Neural cell (in vitro differentiated cells): ENCODE results near the gene ADARB1. TPM values are rescaled to one million over a fixed set of nuclear protein-coding genes. Genes with fewer than 3 reads are reported as not detected.

ENCODE experiments used
- H2AFZ ChIP-seq: fragments of 200-600, 300-800 bp; sonication (generic), shearing (Covaris generic); 2 replicates; pipeline ENCODE4 v1.6.0; 2014; ENCODE audit warnings: low read depth, mild to moderate bottlenecking, antibody characterized with exemption, low read length, moderate library complexity
- H3F3A ChIP-seq: fragments of 200-600 bp; shearing (Covaris generic); 2 replicates; pipeline ENCODE4 v1.6.1; 2016; ENCODE audit warnings: mild to moderate bottlenecking, moderate library complexity, mixed read lengths, antibody characterized with exemption, low read length; ENCODE audit not compliant: insufficient read depth, poor library complexity, severe bottlenecking
- H3K27ac ChIP-seq: fragments of 200-600, 300-800 bp; sonication (generic), shearing (Covaris generic); 2 replicates; pipeline ENCODE4 v1.5.1; 2014; ENCODE audit warnings: mild to moderate bottlenecking, low read length, moderate library complexity
- H3K27me3 ChIP-seq: fragments of 300-800, 200-600 bp; sonication (generic), shearing (Covaris generic); 2 replicates; pipeline ENCODE4 v1.6.0; 2014; ENCODE audit warnings: mild to moderate bottlenecking, low read depth, low read length, moderate library complexity; ENCODE audit not compliant: insufficient read depth
- H3K36me3 ChIP-seq: fragments of 300-800, 200-600 bp; sonication (generic), shearing (Covaris generic); 2 replicates; pipeline ENCODE4 v1.5.1; 2014; ENCODE audit warnings: mild to moderate bottlenecking, antibody characterized with exemption, low read length, moderate library complexity; ENCODE audit not compliant: insufficient read depth
- H3K4me2 ChIP-seq: fragments of 300-800, 200-600 bp; sonication (generic), shearing (Covaris generic); 2 replicates; pipeline ENCODE4 v1.6.0; 2014; ENCODE audit warnings: mild to moderate bottlenecking, low read length
- H3K4me3 ChIP-seq: fragments of 300-800, 200-600 bp; sonication (generic), shearing (Covaris generic); 2 replicates; pipeline ENCODE4 v1.5.1; 2014; ENCODE audit warnings: mild to moderate bottlenecking, low read length, moderate library complexity
- H3K79me2 ChIP-seq: fragments of 200-600 bp; shearing (Covaris generic); replicated peaks from 2 replicates; pipeline ENCODE4 v1.6.0; 2014; ENCODE audit warnings: mild to moderate bottlenecking, low read length, moderate library complexity; ENCODE audit not compliant: insufficient read depth
- H3K9ac ChIP-seq: fragments of 300-800, 200-600 bp; sonication (generic), shearing (Covaris generic); 2 replicates; pipeline ENCODE4 v1.6.1; 2016; ENCODE audit warnings: mild to moderate bottlenecking, low read length, mixed read lengths
- H3K9me2 ChIP-seq: fragments of 200-600 bp; shearing (Covaris generic); 2 replicates; pipeline ENCODE4 v1.6.1; 2016; ENCODE audit warnings: mild to moderate bottlenecking, low read length, mixed read lengths; ENCODE audit not compliant: insufficient read depth
- H3K9me3 ChIP-seq: fragments of 200-600, 300-800 bp; sonication (generic), shearing (Covaris generic); 2 replicates; pipeline ENCODE4 v1.6.1; 2016; ENCODE audit warnings: mild to moderate bottlenecking, mixed run types, low read length, moderate library complexity, mixed read lengths
- H4K20me1 ChIP-seq: fragments of 200-600 bp; shearing (Covaris generic); 2 replicates; pipeline ENCODE4 v1.6.1; 2016; ENCODE audit warnings: mild to moderate bottlenecking, mixed run types; ENCODE audit not compliant: insufficient read depth
- CTCF ChIP-seq: fragments of 450-650 bp; IDR thresholded peaks from 2 replicates; pipeline ENCODE4 v1.5.1; 2014; ENCODE audit warnings: antibody characterized with exemption, mild to moderate bottlenecking, moderate library complexity; ENCODE audit not compliant: poor library complexity, severe bottlenecking
- EP300 ChIP-seq: fragments of 450-650 bp; conservative IDR thresholded peaks from 2 replicates; pipeline ENCODE4 v1.6.1; 2014; ENCODE audit warnings: antibody characterized with exemption, mild to moderate bottlenecking, moderate library complexity; ENCODE audit not compliant: poor library complexity, severe bottlenecking
- EZH2 ChIP-seq: fragments of 200-600, 300-800 bp; shearing (Covaris generic), sonication (generic); IDR thresholded peaks from 2 replicates; pipeline ENCODE4 v1.6.1; 2014; ENCODE audit warnings: antibody characterized with exemption, low read length, borderline replicate concordance, mild to moderate bottlenecking; ENCODE audit not compliant: insufficient read depth, poor library complexity, severe bottlenecking
- MXI1 ChIP-seq: fragments of 450-650 bp; conservative IDR thresholded peaks from 2 replicates; pipeline ENCODE4 v1.6.1; 2014; ENCODE audit warnings: antibody characterized with exemption, mild to moderate bottlenecking; ENCODE audit not compliant: poor library complexity, severe bottlenecking
- POLR2AphosphoS5 ChIP-seq: IDR thresholded peaks from 2 replicates; pipeline ENCODE4 v1.6.1; 2012
- RAD21 ChIP-seq: fragments of 450-650 bp; conservative IDR thresholded peaks from 2 replicates; pipeline ENCODE4 v1.6.1; 2014; ENCODE audit warnings: antibody characterized with exemption, mild to moderate bottlenecking, moderate library complexity
- REST ChIP-seq: IDR thresholded peaks from 2 replicates; pipeline ENCODE4 v1.6.1; 2012; ENCODE audit warnings: borderline replicate concordance
- SMC3 ChIP-seq: fragments of 450-650 bp; conservative IDR thresholded peaks from 2 replicates; pipeline ENCODE4 v1.6.1; 2014; ENCODE audit warnings: antibody characterized with exemption, mild to moderate bottlenecking, moderate library complexity; ENCODE audit not compliant: poor library complexity
- TAF1 ChIP-seq: IDR thresholded peaks from 2 replicates; pipeline ENCODE4 v1.6.1; 2012; ENCODE audit warnings: low read depth
- polyA plus RNA-seq: library from polyadenylated mRNA; depleted of rRNA; stranded (reverse); fragments of >200 nt; gene quantifications from 2 replicates; pipeline ENCODE4 v1.2.3, GENCODE V29; 2014

The ADARB1 gene
- polyA plus RNA-seq, 1 donor from 2014 or later = 8.9 TPM

DNA sequence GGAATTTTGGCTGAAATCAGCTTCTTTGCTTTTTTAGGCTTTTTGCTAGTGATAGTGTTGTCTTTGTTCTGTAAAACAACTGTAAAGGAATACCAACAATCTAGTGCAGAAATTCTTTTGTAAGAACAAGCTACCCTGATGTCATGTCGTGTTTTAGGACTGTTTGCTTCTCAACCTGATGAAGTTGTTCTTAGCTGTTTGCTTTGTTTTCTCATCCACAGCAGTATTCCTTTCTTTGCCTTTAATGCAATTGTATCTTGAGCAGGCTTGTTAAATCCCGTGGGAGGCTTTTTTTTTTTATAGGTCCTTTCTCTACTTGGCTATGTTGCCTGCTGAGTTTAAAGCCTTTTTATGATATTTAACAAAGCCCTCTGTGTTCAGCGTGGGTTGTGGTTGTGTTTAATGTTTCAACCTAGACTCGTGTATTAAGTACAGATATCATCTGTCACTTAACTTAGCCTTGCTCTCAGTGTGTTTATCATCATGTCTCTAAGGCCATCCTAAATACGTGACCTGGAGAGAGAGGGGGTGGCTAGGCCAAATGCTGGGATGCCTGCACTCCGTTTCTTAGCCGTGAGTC lies 31.6 kb downstream of the ADARB1 start:
- Histone ChIP-seq H3K4me3 (no peak overlapping the region), H3K4me2 (no peak overlapping the region), H3K79me2 (no peaks in the 10 kb centered on the region), H3F3A (no peaks in the 10 kb centered on the region), H3K9me3 (no peaks in the 10 kb centered on the region), H3K27ac (no peak overlapping the region), H3K36me3 (no peaks in the 10 kb centered on the region), H3K9ac (no peak overlapping the region), H3K9me2 (no peaks in the 10 kb centered on the region), H2AFZ (no peak overlapping the region), H4K20me1 (no peaks in the 10 kb centered on the region), H3K27me3 (no peaks in the 10 kb centered on the region)
- TF ChIP-seq POLR2AphosphoS5 (no peak), EP300 (no peak), SMC3 (no peak), MXI1 (no peak), REST (no peak), EZH2 (no peak)

GRCh38 chr21:45108034-45108790 lies 33.8 kb downstream of the ADARB1 start:
- no peaks in the 10 kb centered on the region for H4K20me1 ChIP-seq
- H3K9me2 ChIP-seq = no peaks in the 10 kb centered on the region
- H3F3A ChIP-seq = no peaks in the 10 kb centered on the region
- no peaks in the 10 kb centered on the region for H3K9me3 ChIP-seq
- no peak overlapping the region for H3K4me3 ChIP-seq
- H3K36me3 ChIP-seq = no peaks in the 10 kb centered on the region
- no peak overlapping the region for H3K4me2 ChIP-seq
- no peaks in the 10 kb centered on the region for H3K27me3 ChIP-seq
- no peak overlapping the region for H2AFZ ChIP-seq
- no peak overlapping the region for H3K9ac ChIP-seq
- no peak for TF ChIP-seq RAD21
- TF ChIP-seq EP300 = no peak
- no peak for TF ChIP-seq POLR2AphosphoS5
- no peak for TF ChIP-seq EZH2
- no peak for TF ChIP-seq SMC3
- no peak for TF ChIP-seq REST
- no peak for TF ChIP-seq MXI1
- TF ChIP-seq TAF1 = no peak
- no peak for TF ChIP-seq CTCF
- no peaks in the 10 kb centered on the region for H3K79me2 ChIP-seq
- H3K27ac ChIP-seq = no peak overlapping the region
